ENCODE measurements around the gene KIF2A.

KIF2A gene

DNA sequence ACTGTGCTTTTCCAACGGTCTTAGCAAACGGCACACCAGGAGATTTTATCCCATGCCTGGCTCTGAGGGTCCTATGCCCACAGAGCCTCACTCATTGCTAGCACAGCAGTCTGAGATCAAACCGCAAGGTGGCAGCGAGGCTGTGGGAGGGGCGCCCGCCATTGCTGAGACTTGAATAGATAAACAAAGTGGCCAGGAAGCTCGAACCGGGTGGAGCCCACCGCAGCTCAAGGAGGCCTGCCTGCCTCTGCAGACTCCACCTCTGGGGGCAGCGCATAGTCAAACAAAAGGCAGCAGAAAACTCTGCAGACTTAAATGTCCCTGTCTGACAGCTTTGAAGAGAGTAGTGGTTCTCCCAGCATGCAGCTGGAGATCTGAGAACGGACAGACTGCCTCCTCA is 14.2 kb upstream of the KIF2A start:
- peak; percentile 18 to 53 for DNase-seq (ENCODE audit: low read depth in 2 of 2)

DNA sequence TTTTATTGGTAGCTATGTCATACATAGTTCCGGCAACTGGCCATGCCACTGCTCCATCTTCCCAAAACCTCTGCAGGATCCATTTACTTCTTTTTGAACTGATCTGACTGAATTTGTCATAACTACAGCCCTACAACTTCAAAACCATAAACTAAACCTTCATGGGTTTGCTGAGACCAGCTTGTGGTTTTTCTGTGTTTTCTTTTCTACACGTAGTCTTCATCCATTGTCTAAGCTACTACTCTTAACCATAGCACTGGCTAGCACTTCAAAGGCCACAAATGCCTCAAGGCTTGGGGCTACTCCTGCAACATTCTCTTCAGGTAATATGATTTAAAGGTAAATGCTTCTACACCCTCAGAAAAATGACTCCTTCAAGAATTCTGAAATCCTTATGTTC is 9.0 kb upstream of the KIF2A start:
- no peak for DNase-seq (ENCODE audit: low read depth in 2 of 2)

DNA sequence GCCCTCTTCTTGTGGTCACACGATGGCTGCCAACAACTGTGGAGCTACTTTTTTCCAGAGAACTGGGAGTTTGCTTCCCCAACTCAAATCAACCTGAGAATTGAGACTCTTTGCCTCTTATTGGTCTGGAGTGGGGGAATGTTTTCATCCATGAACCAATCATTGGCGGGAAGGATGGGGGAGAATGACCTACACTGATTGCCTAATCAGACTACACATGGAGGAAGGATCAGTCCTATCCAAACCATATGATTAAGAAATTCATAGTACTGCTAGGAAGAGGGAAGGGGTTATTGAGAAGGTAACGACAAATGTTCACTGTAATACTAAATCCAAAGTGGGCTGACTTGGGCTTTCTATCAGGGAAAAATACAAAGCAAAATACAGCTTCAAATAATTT is 7.9 kb upstream of the KIF2A start:
- DNase-seq (ENCODE audit: low read depth in 2 of 2), result no peak

DNA sequence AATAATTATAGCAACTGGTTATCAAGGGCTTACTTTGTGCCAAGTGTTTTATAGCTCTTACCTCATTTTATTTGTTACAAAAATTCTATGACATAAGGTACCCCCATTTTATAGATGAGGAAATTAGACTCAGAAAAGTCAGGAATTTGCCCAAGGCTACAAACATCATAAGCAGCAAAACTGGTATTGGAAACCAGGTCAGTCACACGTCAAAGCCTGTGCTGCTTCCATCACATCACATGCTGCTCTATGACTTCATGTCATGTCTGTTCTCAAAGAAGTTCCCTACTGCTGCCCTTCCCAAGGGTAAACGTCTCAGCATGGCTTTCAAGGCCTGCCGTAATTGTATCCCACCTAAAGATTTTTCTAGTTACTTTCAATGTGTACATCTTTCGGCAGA is 6.9 kb upstream of the KIF2A start:
- no peak for DNase-seq (ENCODE audit: low read depth in 2 of 2)

DNA sequence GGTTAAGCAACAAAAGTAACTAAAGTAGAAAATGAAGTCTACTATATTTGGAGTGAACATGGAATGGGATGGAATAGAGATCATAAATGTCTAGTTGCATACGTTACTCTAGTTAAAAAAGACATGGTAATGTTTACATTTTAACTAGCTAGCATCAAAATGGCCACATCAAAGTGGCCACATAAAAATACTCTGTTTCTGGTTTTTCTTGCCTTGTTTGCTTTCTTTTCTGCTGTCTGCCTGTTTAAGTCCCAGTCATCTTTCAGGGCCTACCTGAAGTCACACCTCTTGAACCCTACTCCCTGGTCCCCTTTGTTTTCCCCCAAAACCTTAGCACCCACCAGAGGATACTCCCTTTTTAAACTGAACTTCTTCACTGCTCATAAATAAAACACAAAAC is 6.4 kb upstream of the KIF2A start:
- no peak for DNase-seq (ENCODE audit: low read depth in 2 of 2)

DNA sequence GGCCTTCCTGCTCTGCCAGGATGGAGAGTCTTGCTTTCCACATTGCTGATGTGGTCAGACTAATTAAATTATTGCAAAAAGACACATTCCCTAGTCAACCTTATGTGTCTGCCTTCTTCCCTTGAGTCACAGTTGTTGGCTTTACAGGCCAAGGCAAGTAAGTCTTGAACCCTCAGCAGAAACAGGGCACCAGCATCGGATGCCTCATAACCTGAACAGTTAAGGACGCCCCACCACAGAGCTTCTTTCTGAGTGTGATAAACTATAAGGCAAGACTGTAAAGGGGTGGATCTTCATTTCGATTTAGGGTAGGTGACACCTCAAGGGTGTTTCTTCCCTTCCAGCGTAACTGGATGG is 670 bp upstream of the KIF2A start:
- no peak for DNase-seq (ENCODE audit: low read depth in 2 of 2)

DNA sequence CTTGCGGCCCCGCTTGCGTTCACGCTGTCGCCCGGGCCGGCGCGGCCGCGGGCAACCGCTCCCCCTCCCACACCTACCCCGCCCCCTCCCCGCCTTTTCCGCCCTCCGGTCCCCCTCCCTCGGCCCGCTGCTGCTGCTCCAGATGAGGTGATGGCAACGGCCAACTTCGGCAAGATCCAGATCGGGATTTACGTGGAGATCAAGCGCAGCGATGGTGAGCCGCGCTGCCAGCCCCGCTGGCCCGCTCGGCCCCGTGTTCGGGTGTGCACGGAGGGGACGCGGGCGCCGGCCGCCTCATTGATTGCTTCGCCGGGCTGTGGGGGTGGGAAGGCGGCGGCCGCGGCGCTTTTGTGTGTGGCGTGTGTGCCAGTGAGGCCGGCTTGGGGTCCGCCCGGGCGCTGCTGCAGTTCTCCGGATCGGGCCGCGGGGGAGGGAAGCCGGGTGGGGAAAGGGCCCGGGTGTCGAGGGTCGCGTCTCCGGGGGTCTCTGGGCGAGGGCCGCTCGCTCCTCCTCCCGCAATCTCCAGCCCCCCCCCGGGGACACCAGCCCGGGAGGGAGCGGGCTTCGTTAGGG is 403 bp downstream of the KIF2A start:
- no peak for DNase-seq (ENCODE audit: low read depth in 2 of 2)

DNA sequence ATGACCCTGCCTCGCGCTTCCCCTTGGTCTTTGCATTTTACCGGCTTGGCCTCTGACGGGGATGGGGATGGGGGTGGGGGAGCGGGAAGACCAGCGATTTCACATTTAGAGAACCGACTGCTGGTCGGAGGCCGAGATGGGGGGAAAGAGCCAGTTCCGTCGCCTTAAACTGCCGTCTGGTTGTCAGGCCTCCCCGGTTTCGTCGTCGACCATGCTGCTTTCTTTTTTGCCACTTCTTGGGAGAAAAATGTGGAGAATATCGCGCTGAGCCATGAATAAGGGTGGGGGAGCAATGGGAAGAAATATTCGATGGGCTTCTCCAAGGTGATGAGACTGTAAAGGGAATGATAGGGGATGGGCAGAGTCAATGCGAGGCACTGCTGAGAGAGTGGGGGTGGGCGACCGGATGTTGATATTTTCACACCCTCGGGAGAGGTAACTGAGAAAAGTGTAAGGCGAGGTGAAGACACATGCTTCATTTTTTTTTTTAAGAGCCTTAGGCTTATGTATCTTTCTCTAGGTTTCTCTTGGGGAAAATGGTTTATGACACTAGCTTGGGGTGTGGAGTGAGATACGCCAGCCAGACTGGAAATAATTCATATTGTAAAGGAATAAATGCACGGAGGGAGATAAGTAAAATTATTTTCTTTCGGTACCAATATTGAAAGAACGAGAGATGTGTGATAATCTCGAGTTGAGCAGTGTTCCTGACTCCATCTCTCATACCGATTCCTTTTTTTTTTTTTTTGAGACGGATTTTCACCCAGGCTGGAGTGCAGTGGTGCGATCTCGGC is 1.1 kb downstream of the KIF2A start:
- peak; percentile 37 to 53 for DNase-seq (ENCODE audit: low read depth in 2 of 2)

DNA sequence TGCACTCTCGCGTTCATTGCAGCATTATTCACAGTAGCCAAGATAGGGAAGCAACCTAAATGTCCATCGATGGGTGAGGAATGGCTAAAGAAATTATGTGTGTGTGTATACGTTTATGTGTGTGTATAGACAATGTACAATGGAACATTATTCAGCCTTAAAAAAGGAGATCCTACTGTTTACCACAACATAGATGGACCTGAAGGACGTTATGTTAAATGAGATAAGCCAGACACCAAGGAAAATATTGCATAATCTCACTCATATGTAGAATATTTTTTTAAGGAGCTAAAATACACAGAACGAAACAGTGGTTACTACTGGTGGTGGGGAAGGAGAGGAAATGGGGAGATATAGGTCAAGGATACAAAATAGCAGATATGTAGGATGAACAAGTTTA is 2.4 kb downstream of the KIF2A start:
- no peak for DNase-seq (ENCODE audit: low read depth in 2 of 2)

DNA sequence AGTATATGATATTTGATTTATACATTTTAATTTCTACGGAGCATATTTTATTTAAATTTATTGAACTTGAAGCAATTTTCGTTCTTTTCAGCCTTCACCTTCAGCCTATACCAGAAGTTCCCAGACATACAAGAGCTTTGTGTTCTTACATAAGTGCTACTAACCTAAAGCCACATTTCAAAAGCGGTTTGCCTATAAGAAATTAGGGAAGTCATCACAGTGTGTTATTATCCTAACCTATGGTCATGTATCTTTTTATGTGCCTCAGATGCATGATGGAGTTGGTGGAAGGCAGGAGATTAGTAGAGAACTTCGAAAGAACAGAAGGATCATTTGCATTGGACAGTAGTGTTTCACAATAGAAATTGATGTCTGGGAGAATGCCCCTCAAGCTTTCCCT is 3.1 kb downstream of the KIF2A start:
- DNase-seq (ENCODE audit: low read depth in 2 of 2), result no peak

DNA sequence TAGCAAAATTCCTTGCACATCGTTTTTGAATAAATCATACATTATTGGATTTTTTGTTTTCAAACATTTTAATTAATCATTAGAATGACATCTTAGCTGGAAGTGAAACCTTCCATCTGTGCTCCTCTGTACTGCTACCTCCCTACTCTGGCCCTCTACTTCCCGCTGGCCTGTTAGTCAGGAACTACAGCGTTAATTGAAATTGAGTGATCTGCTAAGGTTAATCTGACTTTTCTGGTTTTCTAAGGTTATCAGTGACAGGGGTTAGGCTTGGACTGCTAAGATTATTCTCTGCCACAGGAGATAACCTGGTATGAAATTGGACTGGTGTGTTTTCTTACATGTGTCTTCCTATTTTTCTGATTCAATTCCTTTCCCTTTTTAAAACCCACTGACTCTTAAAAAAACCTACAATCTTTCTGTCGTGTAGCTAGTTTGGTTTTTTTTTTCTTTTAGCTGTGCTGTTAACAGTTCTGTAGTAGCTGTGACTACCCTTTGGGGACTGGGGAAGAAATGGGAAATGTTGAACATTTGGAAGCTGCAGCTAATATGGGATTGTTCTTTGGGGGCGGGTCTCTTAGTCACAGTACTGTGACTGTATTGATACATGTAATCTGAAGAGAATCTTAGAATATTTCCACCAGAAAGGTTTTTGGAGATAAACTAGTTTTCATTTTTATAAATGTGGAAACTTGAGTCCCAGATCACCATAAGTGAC is 4.6 kb downstream of the KIF2A start:
- DNase-seq (ENCODE audit: low read depth in 2 of 2), result no peak

DNA sequence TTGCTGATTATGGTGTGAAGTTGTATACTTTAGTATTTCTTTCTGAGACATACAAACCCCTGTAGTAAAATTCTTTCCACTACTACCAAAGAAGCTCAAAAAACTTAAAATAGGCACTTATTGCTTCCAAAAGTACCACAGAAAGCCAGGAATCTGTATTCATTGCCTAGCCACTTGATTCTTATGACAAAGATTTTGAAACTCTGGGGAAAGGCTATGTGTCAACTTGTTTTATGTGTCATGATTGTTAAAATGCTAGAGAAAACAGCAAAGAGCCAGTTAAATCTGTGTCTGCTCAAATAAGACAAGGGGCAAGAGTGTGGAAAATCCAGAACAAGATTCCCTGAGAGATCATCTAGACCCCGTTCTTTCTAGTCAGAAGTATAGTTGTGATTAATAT is 6.0 kb downstream of the KIF2A start:
- DNase-seq (ENCODE audit: low read depth in 2 of 2), result no peak

DNA sequence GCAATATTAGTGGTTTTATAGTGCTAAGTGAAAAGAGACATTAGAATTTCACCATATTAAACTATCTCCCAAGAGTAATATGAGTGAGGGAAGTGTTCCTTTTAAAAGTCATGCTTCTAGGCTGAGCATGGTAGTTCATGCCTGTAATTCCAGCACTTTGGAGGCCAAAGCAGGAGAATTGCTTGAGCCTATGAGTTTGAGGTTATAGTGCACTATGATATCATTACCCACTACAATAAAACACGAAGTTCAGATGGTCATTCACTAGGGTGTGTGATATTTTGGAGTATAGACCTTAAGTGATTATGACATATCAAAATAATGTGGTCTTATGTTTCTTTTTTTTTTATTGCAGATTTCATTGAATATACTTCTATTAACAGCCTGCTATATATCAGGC is 6.7 kb downstream of the KIF2A start:
- DNase-seq (ENCODE audit: low read depth in 2 of 2), result no peak

DNA sequence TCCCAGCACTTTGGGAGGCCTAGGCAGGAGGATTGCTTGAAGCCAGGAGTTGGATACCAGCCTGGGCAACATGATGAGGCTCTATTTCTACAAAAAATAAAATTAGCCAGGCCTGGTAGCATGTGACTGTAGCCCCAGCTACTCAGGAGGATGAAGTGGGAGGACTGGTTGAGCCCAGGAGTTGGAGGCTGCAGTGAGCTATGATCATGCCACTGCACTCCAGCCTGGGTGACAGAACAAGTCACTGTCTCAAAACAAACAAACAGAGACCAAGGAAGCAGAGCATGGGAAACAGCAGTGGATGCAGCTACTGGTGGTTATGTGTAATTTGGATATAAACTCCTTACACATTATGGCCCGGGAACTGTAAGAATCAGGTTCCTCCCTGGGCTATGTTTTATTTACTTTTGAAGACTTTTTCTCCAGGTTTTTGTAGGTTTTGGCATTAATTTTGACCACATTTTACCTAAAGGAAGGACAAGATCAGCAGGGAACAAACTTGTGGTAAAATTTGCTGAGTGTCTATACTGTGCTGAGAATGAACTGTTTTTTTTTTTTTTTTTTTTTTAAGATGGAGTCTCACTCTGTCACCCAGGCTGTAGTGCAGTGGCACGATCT is 8.3 kb downstream of the KIF2A start:
- no peak for DNase-seq (ENCODE audit: low read depth in 2 of 2)

DNA sequence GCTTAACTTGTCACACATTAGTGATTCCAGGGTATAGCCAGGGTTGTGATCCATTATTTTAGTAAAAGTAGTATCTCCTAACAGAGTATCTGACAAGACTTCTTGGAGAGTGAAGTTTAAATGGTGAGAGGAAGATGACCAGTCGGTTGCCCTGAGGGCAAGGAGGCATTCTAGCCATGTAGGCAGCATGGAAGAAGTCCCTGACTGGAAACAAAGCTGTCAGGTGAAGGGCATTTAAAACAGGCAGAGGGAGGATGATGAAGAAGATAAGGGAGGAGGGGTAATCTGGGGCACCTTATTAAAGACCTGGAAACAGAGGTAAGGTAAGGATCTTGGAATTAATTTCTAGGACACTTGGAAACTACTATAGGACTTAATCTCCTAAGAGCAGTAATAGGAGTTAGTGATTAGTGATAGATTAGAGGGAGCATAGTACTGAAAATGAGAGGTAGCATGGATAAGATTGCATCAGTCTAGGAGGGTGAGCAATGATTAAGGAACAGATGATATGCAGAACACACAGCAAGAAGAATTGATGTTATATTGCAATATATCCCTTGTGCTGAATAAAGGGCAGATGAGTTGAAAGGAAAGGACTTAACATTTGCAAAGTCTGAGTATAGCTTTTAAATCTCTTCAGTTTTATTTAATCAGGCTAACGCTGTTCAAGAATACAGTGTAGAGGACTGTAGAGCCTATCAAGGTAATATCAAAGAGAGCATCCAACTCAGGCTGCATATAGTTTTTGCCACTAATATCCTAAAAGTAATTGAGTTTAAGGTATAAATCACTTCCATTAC is 9.6 kb downstream of the KIF2A start:
- DNase-seq (ENCODE audit: low read depth in 2 of 2), result no peak

DNA sequence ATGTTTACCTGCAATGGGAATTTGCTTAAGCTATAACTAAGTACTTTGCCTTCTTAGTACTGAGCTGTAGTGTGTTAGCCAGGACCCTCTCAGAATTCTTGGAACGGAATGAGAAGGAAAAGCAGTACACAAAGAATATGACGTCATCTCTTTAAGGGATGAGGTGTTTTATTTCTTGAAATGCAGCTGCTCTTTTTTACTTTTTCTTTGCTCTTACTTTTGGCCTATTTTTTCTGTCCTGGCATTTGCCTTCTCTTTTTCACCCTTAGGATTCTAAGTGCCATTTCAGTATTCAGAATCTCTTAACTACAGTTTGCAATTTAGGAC is 10.1 kb downstream of the KIF2A start:
- DNase-seq (ENCODE audit: low read depth in 2 of 2), result no peak

DNA sequence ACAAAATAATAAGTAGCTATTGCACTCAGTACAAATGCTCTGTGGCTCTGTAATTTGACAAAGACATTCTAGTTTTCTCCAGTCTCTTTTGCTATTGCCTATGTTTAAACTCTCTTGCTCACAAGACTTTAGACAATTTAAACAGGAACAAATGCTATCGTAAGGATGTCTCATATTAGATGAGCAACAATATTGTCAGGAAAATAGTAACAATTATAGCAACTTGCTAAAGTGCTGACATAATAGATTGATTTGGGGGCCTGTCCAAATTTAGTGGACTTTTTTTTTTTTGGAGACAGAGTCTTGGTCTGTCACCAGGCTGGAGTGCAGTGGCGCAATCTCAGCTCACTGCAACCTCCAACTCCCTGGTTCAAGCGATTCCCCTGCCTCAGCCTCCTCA is 11.8 kb downstream of the KIF2A start:
- no peak for DNase-seq (ENCODE audit: low read depth in 2 of 2)

DNA sequence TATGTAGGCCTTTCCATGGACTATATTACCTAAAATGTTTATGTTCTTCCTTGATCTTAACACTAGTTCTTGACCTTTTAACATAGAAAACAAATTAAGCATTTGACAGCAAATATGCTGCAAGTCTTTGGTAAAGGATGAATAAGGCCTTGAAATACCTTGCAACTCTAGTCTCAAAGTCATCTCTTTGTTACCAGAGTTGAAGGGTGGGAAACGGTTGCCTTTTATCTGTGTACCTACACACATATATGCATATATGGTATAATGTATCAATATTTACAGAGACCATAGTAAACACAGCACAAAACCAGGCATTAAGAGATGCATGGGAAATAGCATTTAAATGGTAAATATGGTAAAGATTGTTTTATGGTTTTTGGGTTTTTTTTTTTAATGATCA is 16.5 kb downstream of the KIF2A start:
- DNase-seq (ENCODE audit: low read depth in 2 of 2), result no peak

DNA sequence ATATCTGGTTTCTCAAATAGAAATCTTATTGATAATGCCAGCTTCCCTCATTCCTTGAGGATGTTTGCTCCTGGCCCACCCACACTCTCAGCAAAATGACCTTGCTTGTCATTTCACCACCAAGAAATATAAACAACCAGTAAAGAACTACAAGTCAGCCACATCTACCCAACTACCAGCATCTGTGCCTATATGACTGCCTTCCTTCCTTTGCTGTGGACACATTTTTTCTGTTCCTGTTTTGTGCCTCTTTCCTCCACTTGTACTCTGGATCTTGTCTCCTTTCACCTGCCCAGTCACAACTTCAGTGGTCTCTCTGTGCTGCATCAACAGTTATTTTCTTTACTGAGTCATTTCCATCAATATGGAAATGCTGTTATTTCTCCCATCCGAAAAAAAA is 20.3 kb downstream of the KIF2A start:
- no peak for DNase-seq (ENCODE audit: low read depth in 2 of 2)

DNA sequence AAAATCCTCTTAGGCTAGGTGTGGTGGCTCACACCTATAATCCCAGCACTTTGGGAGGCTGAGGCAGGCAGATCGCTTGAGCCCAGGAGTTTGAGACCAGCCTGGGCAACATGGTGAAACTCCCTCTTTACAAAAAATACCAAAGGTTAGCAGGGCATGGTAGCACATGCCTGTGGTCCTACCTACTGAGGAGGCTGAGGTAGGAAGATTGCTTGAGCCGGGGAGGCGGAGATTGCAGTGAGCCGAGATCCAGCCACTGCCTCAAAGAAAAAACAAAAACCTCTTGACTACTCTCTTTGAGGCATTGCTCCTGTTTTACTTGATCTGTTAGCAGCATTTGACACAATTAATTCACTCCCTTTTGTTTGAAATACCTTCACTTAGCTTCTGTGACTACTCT is 20.7 kb downstream of the KIF2A start:
- no peak for DNase-seq (ENCODE audit: low read depth in 2 of 2)

DNA sequence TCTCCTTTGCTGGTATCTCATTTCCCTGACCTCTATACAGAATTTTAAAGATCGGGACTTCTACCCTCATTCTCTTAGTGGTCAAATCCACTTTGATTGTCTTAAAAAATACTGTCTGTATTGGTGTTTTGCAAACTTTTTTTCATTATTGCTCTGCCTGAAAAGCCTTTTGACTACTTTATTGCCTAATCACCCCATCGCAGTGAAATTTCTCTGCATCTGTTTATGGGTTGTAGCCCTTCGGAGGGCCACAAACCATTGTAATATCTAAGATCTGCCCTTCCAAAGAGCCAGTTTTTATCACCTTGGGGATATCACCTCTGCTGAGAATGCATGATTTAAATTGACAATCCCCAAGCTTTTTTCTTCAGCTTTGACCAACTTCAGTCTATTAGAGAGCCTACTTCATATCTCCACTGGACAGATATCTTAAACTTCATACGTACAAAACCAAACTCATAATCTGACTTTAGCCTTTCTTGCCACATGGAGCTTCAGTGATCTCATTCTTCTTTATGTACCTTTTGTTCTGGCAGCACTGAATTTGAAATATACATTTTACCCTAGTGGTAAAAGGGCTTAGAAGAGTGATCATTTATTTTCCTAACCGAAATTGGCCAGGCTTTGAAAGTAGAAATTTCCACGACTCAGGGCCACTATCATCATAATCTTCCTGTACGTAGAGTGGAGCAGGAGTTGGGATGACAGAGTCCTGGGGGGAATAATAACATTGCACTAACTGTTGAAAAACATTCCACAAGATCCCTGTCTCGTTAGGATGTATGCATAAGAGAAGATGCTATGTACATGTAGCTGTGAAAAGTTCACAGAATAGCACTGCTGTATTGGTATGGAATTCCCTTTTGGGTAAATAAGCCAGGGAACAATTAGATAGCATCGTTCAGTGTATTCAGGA is 21.4 kb downstream of the KIF2A start:
- DNase-seq (ENCODE audit: low read depth in 2 of 2), result no peak

Data from stimulated activated CD8-positive, alpha-beta memory T cell treated with anti-CD3 and anti-CD28 coated beads, Interleukin-15, amount 100 ng/mL, for 4 hours (primary cell).